Activated CD8-positive, alpha-beta T cell treated with anti-CD3 and anti-CD28 coated beads for 36 hours (primary cell): ENCODE data around the gene AATK. TPM values are rescaled to one million over a fixed set of nuclear protein-coding genes. Genes with fewer than 3 reads are reported as not detected.

Experiments used
- ATAC-seq: fragments of 200-7000 bp; cut with Tn5 transposase; one replicate; pipeline ENCODE4 v1.10.0; 2021; ENCODE audit warnings: mild to moderate bottlenecking, moderate library complexity
- CTCF ChIA-PET: fragments of 350-600 bp; sonication (Branson Sonifier 250); formaldehyde crosslinking; loops from one replicate; lab custom pipeline; 2021; ENCODE audit warnings: antibody characterized with exemption; lab: Charles Lee
- POLR2A ChIA-PET: fragments of 350-600 bp; sonication (Branson Sonifier 250); formaldehyde crosslinking; loops from one replicate; lab custom pipeline; 2021; ENCODE audit warnings: antibody characterized with exemption; lab: Charles Lee
- DNase-seq: peaks from one replicate; pipeline ENCODE4 v3.0.0-alpha.2; 2020
- H3K27ac Mint-ChIP-seq: one replicate; pipeline ENCODE4 v1.8.0; 2021; ENCODE audit warnings: mild to moderate bottlenecking, mixed read lengths
- H3K27me3 Mint-ChIP-seq: one replicate; pipeline ENCODE4 v1.8.0; 2021; ENCODE audit warnings: mixed read lengths
- H3K36me3 Mint-ChIP-seq: one replicate; pipeline ENCODE4 v1.8.0; 2021; ENCODE audit warnings: low read depth, mixed read lengths
- H3K4me1 Mint-ChIP-seq: one replicate; pipeline ENCODE4 v1.8.0; 2021; ENCODE audit warnings: low read depth, mixed read lengths
- H3K4me3 Mint-ChIP-seq: one replicate; pipeline ENCODE4 v1.8.0; 2021; ENCODE audit warnings: mild to moderate bottlenecking, moderate library complexity, mixed read lengths
- H3K9me3 Mint-ChIP-seq: one replicate; pipeline ENCODE4 v1.8.0; 2021; ENCODE audit warnings: mixed read lengths
- CTCF ChIP-seq: fragments of 200-600 bp; IDR thresholded peaks from one replicate; pipeline ENCODE4 v1.8.0; 2022; ENCODE audit warnings: antibody characterized with exemption, mild to moderate bottlenecking
- intact Hi-C: fragments of 100-400 bp; cut with micrococcal nuclease; formaldehyde crosslinking; loops from one replicate; pipeline ENCODE4 v1.10.0; 2022
- total RNA-seq, 2 experiments: library from RNA; stranded (reverse); gene quantifications; one replicate each; pipeline ENCODE4 v1.2.3, GENCODE V29; 2021

AATK gene
- total RNA-seq, 2 experiments from 2014 or later, result 0.63 to 0.98 TPM

GRCh38 chr17:81071761-81072741, 94.0 kb downstream of the AATK start:
- ChIA-PET POLR2A (no interaction called here), CTCF (no interaction called here)
- DNase-seq (no peak), ATAC-seq (no peak)
- intact Hi-C loops, result no loop called here
- no peaks in the 10 kb centered on the region for H3K4me1 Mint-ChIP-seq
- no peaks in the 10 kb centered on the region for H3K27me3 Mint-ChIP-seq
- no peaks in the 10 kb centered on the region for H3K36me3 Mint-ChIP-seq
- no peaks in the 10 kb centered on the region for H3K9me3 Mint-ChIP-seq
- TF ChIP-seq CTCF, result no peak
- no peak overlapping the region for H3K27ac Mint-ChIP-seq
- no peak overlapping the region for H3K4me3 Mint-ChIP-seq

- H3K36me3 Mint-ChIP-seq, result no peaks in the 10 kb centered on the region
- ATAC-seq (no peak), DNase-seq (no peak)
- no peak for TF ChIP-seq CTCF
- ChIA-PET POLR2A (no interaction called here), CTCF (no interaction called here)
- no peaks in the 10 kb centered on the region for H3K4me1 Mint-ChIP-seq
- intact Hi-C loops, result no loop called here
- H3K4me3 Mint-ChIP-seq, result no peak overlapping the region
- no peak overlapping the region for H3K27ac Mint-ChIP-seq
- no peaks in the 10 kb centered on the region for H3K9me3 Mint-ChIP-seq
- no peaks in the 10 kb centered on the region for H3K27me3 Mint-ChIP-seq
These were observed 95.3 kb downstream of the AATK start for GRCh38 chr17:81070541-81071246.

- POLR2A ChIA-PET, result no interaction called here
- no peak for ATAC-seq
These were observed 96.8 kb downstream of the AATK start for GRCh38 chr17:81069135-81069645.

GRCh38 chr17:81068411-81069134, 97.4 kb downstream of the AATK start:
- Mint-ChIP-seq H3K4me3 (no peak overlapping the region), H3K36me3 (no peaks in the 10 kb centered on the region), H3K9me3 (no peaks in the 10 kb centered on the region), H3K27ac (no peak overlapping the region), H3K27me3 (no peaks in the 10 kb centered on the region), H3K4me1 (no peaks in the 10 kb centered on the region)
- TF ChIP-seq CTCF, result no peak
- ATAC-seq (no peak), DNase-seq (no peak)
- POLR2A ChIA-PET, result no interaction called here
- intact Hi-C loops, result no loop called here
- CTCF ChIA-PET, result interaction anchor here (0.6 kb wide), 1 partner anchor 79 kb away, joined by 3 read pairs; no protein-coding TSS in a partner anchor

More at GRCh38 chr17:81069135-81069645, 96.8 kb downstream of the AATK start:
- no peak for TF ChIP-seq CTCF
- Mint-ChIP-seq H3K27ac (no peak overlapping the region), H3K27me3 (no peaks in the 10 kb centered on the region), H3K4me3 (no peak overlapping the region), H3K4me1 (no peaks in the 10 kb centered on the region), H3K36me3 (no peaks in the 10 kb centered on the region), H3K9me3 (no peaks in the 10 kb centered on the region)
- CTCF ChIA-PET, result no interaction called here
- intact Hi-C loops, result no loop called here
- DNase-seq, result no peak
